GM12874 (cell line): ENCODE data around the gene GMCL2.

ENCODE experiments used
- TF ChIP-seq, protein P1 (sequence below): IDR thresholded peaks from 2 replicates; pipeline ENCODE4 v1.5.1; 2011; ENCODE audit warnings: low read depth, mild to moderate bottlenecking, control low read depth, low read length, moderate library complexity; ENCODE audit not compliant: insufficient read depth

GMCL2 gene

DNA sequence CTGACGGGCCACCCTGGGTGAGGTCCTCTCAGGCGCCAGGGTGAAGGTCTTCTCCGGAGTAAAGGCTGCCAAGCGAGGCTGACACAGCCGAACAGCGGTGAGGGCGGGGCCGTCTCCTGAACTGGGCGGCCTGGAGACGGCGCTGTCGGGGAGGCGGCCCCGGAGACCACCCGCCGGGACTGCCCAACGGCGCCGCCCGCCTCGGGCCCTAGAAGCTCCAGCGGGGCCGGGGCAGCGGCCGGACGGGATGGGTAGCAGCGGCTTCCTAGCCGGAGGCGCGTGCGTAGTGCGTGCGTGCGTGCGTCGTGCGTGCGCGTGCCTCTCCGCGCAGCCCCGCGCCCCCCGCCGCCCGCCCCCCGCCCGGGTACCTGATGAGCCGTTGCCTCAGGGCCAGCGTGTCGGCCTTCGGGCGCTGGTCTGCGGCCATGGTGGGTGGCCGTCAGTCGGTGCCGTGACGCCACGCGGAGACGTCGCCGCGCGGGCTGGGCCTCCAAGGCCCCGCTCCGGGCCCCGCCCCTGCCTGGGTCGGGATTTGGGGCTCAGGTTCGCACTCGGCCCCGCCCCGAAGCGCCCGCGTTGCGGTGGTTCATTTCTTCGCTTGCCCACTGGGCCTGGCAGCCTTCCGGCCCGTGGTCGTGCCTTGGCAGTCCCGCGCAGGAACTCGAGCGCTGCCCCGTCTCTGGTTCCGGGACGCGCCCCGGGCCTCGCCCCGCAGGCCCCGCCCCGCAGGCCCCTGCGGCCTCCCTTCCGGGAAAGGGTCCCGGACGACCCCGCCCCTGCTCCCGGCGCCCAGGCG, 45.2 kb upstream of the GMCL2 start, which contains the start of gene PHYKPL:
Gene PHYKPL (minus strand): TSS at position 679 of the 796 bp plus-strand sequence. CDS start 252 bp downstream, at position 427.
- TF ChIP-seq, protein P1, sequence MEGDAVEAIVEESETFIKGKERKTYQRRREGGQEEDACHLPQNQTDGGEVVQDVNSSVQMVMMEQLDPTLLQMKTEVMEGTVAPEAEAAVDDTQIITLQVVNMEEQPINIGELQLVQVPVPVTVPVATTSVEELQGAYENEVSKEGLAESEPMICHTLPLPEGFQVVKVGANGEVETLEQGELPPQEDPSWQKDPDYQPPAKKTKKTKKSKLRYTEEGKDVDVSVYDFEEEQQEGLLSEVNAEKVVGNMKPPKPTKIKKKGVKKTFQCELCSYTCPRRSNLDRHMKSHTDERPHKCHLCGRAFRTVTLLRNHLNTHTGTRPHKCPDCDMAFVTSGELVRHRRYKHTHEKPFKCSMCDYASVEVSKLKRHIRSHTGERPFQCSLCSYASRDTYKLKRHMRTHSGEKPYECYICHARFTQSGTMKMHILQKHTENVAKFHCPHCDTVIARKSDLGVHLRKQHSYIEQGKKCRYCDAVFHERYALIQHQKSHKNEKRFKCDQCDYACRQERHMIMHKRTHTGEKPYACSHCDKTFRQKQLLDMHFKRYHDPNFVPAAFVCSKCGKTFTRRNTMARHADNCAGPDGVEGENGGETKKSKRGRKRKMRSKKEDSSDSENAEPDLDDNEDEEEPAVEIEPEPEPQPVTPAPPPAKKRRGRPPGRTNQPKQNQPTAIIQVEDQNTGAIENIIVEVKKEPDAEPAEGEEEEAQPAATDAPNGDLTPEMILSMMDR, result no peak

DNA sequence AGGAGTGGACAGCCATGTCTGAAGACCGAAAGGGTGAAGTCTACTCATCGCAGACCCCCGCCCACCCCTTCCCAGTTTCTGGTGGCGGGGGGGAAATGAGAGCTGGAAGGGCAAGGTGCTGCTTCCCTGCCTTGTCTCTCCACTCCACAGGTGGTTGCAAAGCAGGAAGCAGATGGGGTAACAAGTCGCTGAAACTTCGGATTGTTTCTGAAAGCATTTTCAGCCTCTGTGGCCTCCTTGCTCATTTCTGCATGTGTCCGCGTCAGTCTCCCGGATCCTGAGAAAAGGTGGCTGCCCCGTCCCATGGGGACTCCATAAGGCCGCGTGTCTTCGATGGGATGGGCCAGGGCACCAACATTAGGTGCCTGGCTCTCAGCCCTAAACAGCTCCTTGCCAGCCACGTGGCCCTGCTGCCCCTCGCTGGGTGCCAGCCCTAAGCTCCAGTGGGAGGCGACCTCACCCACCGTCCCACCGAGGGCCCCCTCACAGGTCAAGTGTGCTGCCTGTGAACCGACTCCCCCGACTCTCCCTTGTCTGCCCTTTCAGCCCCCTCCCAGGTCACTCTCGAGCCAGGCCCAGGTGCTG, 44.5 kb upstream of the GMCL2 start:
- TF ChIP-seq, protein P1, result no peak

DNA sequence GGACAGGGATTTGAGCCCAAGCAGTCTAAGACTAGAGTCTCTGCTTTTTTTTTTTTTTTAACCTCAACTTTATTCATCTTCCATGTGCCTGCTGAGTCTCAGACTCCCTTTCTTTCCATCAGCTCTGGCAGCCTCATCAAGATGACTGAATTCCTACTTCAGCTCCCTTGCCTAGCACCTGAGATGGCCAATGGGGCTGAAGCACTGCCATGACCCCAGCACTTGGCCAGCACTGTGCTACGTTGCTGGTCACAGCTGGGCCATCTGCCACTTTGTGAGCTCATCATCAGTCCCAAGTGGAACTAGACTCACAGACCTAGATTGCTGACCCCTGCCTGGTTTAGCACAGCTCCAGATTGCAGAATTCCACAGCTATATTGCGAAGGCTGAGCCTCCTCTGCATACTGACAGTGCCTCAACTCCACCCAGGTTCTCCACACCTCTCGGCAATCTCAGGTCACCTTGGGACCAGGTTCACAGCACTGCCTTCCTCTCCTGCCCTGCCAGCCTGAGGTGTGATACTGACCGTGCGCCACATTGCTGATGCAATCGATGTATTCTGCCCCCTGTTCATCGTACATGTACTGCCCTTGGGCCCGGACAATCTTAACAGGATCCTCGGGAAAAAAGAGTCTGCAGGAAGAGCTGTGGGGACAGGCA, 43.8 kb upstream of the GMCL2 start:
- TF ChIP-seq, protein P1, result no peak

DNA sequence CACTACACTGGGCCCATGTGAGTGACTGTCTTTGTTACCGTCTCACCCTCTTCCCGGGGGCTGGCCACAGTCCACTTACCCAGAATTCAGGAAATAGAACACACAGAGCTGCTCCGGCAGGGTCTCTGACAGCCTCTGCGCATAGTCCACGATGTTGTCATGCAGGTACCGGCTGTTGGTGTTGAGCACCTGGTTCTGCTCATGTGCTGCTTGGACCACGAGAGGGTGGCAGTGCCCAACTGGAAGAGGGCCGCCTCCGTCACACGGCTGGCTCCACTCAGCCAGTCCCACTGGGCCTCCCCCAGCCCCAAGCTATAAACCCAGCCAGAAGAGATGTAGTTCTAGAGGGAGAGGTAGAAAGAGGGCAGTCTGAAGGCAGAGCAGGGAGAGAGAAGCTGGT, 42.7 kb upstream of the GMCL2 start:
- TF ChIP-seq, protein P1, result no peak

DNA sequence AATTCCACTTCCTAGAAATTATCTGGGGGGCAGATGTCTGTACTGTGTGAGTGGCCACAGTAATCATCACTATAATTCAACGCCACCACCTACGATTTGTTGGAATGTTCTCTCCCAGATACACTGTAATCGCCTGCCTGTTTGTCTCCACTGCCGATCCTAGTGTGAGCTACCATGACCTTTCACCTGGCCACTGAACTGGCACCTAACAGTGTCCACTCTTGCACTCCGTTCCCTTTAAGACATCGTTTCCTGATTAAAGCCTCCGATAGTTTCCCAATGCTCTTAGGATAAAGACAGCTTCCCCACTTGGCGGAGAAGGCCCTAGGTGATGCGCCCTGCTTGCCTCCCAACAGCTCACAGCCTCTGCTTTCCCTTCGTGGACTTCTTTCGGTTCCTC, 41.4 kb upstream of the GMCL2 start:
- TF ChIP-seq, protein P1, result no peak

DNA sequence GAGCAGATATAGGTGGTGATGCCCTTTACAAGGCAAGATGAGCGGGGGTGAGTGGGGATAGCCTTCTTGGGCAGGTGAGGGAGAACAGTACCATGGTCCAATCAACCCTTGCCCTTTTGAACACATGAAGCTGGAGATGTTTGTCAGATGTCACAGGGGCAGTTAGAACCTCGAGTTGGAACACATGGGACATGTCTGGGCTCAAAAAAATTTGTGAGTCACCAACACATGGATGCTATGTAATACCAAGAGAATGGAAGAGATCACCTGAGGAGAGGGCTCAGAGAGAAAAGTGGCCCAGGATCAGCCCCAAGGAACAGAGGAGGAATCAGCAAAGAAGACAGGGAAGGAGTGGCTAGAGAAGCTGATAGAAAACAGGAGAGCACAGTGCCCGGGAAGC, 40.8 kb upstream of the GMCL2 start:
- TF ChIP-seq, protein P1, result no peak

DNA sequence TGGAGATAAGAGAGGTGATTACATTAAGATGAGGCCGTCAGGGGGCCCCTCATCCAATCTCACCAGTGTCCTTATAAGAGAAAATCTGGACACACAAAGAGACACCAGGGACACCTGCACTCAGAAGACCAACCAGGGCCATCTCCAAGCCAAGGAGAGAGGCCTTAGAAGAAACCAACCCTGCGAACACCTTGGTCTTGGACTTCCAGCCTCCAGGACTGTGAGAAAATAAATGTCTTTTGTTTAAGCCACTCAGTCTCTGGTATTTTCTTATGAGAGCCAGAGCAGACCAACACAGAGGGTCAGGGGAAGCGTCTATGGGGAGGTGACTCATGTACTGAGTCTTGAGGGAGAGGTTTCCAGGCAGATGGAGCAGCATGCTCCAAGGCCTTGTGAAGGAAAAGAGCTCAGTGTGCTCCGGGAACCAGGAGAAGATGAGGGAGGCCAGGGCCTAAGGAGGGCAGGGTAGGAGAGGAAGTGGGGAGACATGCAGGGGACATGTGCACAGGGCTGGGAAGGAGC, 40.0 kb upstream of the GMCL2 start:
- TF ChIP-seq, protein P1, result no peak
